Activated CD4-positive, alpha-beta memory T cell treated with anti-CD3 and anti-CD28 coated beads, Interleukin-2, amount 10 ng/mL, durations not matched to agents 7 days and 5 days (primary cell): Measurements from ENCODE around the gene ATAD5. TPM values are rescaled to one million over a fixed set of nuclear protein-coding genes. Genes with fewer than 3 reads are reported as not detected.
"Not testable (repeated sequence)": the region's sequence is repeated elsewhere in the genome, so short reads cannot be mapped to it uniquely, and the experiment has no call there.

Source experiments
- CTCF ChIA-PET: fragments of 350-600 bp; sonication (Branson Sonifier 250); formaldehyde crosslinking; loops from one replicate; lab custom pipeline; 2021; ENCODE audit warnings: antibody characterized with exemption, inconsistent platforms; lab: Charles Lee
- POLR2A ChIA-PET: fragments of 350-600 bp; sonication (Branson Sonifier 250); formaldehyde crosslinking; loops from one replicate; lab custom pipeline; 2021; ENCODE audit warnings: antibody characterized with exemption; lab: Charles Lee
- DNase-seq: peaks from one replicate; pipeline ENCODE4 v3.0.0-alpha.2; 2020
- H3K27ac Mint-ChIP-seq: one replicate; pipeline ENCODE4 v1.8.0; 2021; ENCODE audit warnings: mild to moderate bottlenecking, mixed read lengths
- H3K27me3 Mint-ChIP-seq: one replicate; pipeline ENCODE4 v1.8.0; 2021; ENCODE audit warnings: mixed read lengths
- H3K36me3 Mint-ChIP-seq: one replicate; pipeline ENCODE4 v1.8.0; 2021; ENCODE audit warnings: low read depth, mixed read lengths
- H3K4me1 Mint-ChIP-seq: one replicate; pipeline ENCODE4 v1.8.0; 2021; ENCODE audit warnings: mixed read lengths
- H3K4me3 Mint-ChIP-seq: one replicate; pipeline ENCODE4 v1.8.0; 2021; ENCODE audit warnings: mild to moderate bottlenecking, mixed read lengths
- H3K9me3 Mint-ChIP-seq: one replicate; pipeline ENCODE4 v1.8.0; 2021; ENCODE audit warnings: mixed read lengths
- total RNA-seq, 2 experiments: library from RNA; stranded (reverse); gene quantifications; one replicate each; pipeline ENCODE4 v1.2.3, GENCODE V29; 2021

ATAD5 gene
- total RNA-seq, 2 experiments from 2014 or later = 24.0 to 26.7 TPM

DNA sequence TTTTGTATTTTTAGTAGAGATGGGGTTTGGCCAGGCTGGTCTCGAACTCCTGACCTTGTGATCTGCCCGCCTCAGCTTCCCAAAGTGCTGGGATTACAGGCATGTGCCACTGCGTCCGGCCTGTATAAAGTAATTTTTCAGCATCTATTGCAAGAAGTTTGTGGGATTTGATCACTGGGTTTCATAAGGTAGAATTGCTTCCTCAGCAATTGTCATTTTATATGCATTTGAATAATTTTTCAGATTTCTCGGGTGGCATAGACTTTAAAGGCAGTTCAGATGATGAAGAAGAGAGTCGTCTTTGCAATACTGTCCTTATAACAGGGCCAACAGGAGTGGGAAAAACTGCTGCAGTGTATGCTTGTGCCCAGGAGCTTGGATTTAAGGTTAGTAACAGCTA is 37.2 kb downstream of the ATAD5 start:
- Mint-ChIP-seq H3K36me3 (peaks cover 44% of the 10 kb centered on the region), H3K9me3 (no peaks in the 10 kb centered on the region), H3K27ac (no peak overlapping the region), H3K4me1 (no peaks in the 10 kb centered on the region), H3K27me3 (no peaks in the 10 kb centered on the region), H3K4me3 (no peak overlapping the region)
- POLR2A ChIA-PET = no interaction called here
- no peak for DNase-seq
- CTCF ChIA-PET = interaction anchor here (0.7 kb wide), 1 partner anchor 1673 kb away, joined by 4 read pairs; no protein-coding TSS in a partner anchor

DNA sequence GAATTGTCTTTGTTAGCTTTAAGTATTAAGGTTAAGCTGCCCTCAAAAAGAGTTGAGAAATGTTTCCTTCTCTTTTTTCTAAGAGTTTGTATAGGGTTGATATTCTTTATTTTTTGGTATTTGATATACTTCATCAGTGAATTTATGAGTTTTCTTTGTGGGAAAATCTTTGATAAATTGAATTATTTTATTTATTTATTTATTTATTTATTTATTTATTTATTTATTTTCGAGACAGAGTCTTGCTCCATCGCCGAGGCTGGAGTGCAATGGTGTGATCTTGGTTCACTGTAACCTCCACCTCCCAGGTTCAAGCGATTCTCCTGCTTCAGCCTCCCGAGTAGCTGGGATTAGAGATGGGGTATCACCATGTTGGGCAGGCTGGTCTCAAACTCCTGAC is 54.4 kb downstream of the ATAD5 start:
- no peak for DNase-seq
- POLR2A ChIA-PET = no interaction called here
- Mint-ChIP-seq H3K4me1 (no peaks in the 10 kb centered on the region), H3K27ac (no peak overlapping the region), H3K4me3 (no peak overlapping the region), H3K9me3 (no peaks in the 10 kb centered on the region), H3K27me3 (no peaks in the 10 kb centered on the region), H3K36me3 (peaks cover 17% of the 10 kb centered on the region)
- CTCF ChIA-PET = no interaction called here

DNA sequence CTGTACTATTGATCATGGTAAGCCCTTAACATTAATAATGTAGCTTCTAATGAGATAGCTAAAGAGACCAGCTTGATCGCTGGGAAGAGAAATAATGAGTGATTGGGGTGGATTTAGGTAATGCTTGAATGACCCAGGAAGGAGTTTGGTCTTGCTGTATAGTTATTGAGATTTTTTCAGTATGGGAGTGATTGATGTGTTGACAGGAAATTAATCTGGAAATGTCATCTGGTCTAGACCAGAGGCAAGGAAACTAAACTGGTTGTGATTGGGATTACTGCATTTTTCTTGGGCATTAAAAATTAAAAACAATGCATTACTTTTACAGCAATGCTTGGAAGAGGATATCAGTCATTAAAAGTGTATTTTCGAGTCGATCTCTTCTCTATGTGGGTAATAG is 62.5 kb downstream of the ATAD5 start:
- Mint-ChIP-seq H3K36me3 (peaks cover 25% of the 10 kb centered on the region), H3K27ac (no peak overlapping the region), H3K4me1 (no peaks in the 10 kb centered on the region), H3K9me3 (no peaks in the 10 kb centered on the region), H3K4me3 (no peak overlapping the region), H3K27me3 (no peaks in the 10 kb centered on the region)
- ChIA-PET CTCF (interaction anchor here (0.6 to 1.7 kb wide), 3 partner anchors 12 to 322 kb away, joined by 3 to 5 read pairs (median 3); no protein-coding TSS in a partner anchor), POLR2A (interaction anchor here (0.7 to 2.3 kb wide), 3 partner anchors 10 to 63 kb away, joined by 3 to 12 read pairs (median 3); partner anchors contain the start of gene ATAD5)
- DNase-seq = no peak

DNA sequence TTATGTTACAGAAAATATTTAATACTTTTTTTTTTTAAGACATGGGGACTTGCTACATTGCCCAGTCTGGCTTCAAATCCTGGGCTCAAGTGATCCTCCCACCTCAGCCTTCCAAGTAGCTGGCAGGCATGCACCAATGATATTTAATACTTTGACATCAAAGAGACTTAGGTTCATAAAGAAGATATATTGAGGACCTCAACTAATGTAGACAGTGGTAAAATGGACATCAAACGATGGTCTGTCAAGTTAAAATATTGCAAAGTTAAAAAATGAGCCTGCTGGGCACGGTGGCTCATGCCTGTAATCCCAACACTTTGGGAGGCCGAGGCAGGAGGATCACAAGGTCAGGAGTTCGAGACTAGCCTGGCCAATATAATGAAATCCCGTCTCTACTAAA is 65.5 kb downstream of the ATAD5 start:
- H3K27me3 Mint-ChIP-seq = no peaks in the 10 kb centered on the region
- POLR2A ChIA-PET = interaction anchor here (0.9 kb wide), 1 partner anchor 59 kb away, joined by 3 read pairs; no protein-coding TSS in a partner anchor
- no peak overlapping the region for H3K27ac Mint-ChIP-seq
- no peak overlapping the region for H3K4me3 Mint-ChIP-seq
- CTCF ChIA-PET = no interaction called here
- H3K36me3 Mint-ChIP-seq = peaks cover 35% of the 10 kb centered on the region
- H3K4me1 Mint-ChIP-seq = peaks cover 10% of the 10 kb centered on the region
- H3K9me3 Mint-ChIP-seq = no peaks in the 10 kb centered on the region
- no peak for DNase-seq

DNA sequence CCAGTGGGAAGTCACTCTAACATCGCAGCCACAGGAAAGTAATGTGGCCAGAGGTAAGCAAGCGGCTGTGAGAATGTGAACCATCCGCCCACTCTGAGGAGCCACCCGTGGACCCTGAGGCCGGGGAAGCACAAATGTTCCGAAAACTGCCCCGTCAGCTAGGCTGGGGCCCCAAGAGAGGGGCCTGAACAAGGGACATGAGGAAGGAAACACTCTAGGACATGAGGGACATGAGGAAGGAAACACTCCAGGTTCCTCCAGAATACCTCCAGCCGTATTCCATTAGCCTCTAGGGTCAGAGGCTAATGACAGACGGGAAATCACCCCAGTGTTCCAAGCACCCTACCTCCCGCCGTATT is 74.0 kb downstream of the ATAD5 start:
- DNase-seq = peak; percentile 33
- no peaks in the 10 kb centered on the region for H3K27me3 Mint-ChIP-seq
- CTCF ChIA-PET = interaction anchor here (0.7 kb wide), 1 partner anchor 80 kb away, joined by 3 read pairs; no protein-coding TSS in a partner anchor
- H3K4me3 Mint-ChIP-seq = peak overlapping the region; percentile 94
- H3K27ac Mint-ChIP-seq = peak overlapping the region; percentile 77
- peaks cover 26% of the 10 kb centered on the region for H3K36me3 Mint-ChIP-seq
- POLR2A ChIA-PET = interaction anchor here (1.4 to 2.5 kb wide), 3 partner anchors 10 to 159 kb away, joined by 4 to 12 read pairs (median 4); partner anchors contain the start of gene RNF135
- no peaks in the 10 kb centered on the region for H3K9me3 Mint-ChIP-seq
- peaks cover 51% of the 10 kb centered on the region for H3K4me1 Mint-ChIP-seq

DNA sequence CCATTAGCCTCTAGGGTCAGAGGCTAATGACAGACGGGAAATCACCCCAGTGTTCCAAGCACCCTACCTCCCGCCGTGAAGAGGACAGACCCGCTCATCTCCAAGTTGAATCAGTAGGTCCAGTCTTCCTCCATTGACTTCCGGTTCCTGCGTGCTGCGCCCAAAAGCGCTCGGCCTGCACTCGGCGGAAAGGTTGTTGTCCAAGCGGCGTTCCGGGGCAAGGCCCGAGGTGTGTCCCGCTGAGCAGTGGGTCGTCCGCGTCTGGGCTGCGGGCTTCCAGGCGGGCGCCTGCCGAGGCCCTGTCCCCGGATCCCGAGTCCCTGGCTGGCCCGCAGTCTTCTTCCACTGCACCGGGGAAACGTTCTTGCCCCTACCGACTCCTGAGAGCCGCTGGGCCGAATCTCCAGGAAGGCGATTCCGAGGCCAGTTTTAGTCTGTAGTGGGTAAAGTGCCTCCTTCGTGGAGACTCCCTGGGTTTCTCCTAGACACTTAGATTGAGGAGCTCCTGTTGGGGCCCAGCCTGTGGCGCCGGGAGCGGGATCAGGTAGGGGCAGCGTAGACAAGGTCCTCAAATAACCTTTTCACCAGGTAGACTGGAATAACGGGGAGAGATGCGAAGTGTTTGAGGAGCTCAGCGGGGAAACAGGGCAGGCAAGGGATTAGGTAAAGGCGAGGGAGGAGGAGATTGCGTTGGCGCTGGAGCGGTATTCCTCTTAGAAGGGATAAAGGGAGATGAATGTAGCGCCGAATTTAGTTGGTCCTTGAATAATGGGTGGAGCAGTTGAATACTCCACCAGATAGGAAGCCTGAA is 74.5 kb downstream of the ATAD5 start, which contains the start of gene TEFM:
Gene TEFM (minus strand): TSS at position 138 of the 811 bp plus-strand sequence. CDS start 40 bp downstream, at position 98.
- CTCF ChIA-PET = interaction anchor here (1.0 kb wide), 1 partner anchor 430 kb away, joined by 3 read pairs; the partner anchor contains the start of gene GOSR1
- Mint-ChIP-seq H3K27me3 (no peaks in the 10 kb centered on the region), H3K36me3 (peaks cover 26% of the 10 kb centered on the region), H3K4me1 (peaks cover 50% of the 10 kb centered on the region), H3K9me3 (no peaks in the 10 kb centered on the region), H3K4me3 (peak within 1 kb of the TSS; percentile 94), H3K27ac (peak within 1 kb of the TSS; percentile 77)
- DNase-seq = peak; percentile 92
- POLR2A ChIA-PET = interaction anchor here (0.6 to 2.5 kb wide), 12 partner anchors 9 to 310 kb away, joined by 3 to 12 read pairs (median 4); partner anchors contain the start of genes CRLF3 and RNF135

DNA sequence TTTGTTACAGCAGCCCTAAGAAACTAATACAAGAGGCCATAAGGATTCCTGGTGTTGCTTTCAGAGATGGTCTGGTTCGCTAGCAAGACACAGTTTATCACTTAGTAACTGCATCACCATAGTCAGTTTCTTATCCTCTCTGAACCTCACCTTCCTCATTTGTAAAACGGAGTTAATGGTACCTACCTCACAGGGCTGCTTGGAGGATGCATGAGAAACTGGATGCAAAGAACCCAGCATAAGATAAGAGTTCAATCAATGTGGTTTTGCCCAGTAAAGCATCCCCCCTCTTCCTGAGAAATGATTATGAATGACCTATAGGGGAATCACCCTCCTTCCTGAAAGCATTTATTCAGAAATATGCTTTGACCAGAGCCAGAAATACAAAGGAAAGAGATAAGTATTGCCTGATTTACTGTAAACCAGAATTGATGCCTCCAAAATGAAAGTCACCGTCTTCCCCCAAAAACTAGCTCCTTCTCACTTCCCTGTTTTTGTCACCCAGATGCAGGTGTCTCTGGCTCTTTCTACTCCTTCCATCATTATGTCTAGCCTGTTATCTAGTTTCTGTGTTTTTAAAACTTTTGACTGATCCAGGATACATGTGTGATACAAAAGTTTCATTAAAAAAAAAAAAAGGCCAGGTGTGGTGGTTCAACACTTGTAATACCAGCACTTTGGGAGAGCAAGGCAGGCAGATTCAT is 77.1 kb downstream of the ATAD5 start:
- peaks cover 7% of the 10 kb centered on the region for H3K36me3 Mint-ChIP-seq
- POLR2A ChIA-PET = no interaction called here
- H3K9me3 Mint-ChIP-seq = no peaks in the 10 kb centered on the region
- no peak overlapping the region for H3K4me3 Mint-ChIP-seq
- peaks cover 34% of the 10 kb centered on the region for H3K4me1 Mint-ChIP-seq
- no peak overlapping the region for H3K27ac Mint-ChIP-seq
- CTCF ChIA-PET = no interaction called here
- DNase-seq = no peak
- no peaks in the 10 kb centered on the region for H3K27me3 Mint-ChIP-seq

DNA sequence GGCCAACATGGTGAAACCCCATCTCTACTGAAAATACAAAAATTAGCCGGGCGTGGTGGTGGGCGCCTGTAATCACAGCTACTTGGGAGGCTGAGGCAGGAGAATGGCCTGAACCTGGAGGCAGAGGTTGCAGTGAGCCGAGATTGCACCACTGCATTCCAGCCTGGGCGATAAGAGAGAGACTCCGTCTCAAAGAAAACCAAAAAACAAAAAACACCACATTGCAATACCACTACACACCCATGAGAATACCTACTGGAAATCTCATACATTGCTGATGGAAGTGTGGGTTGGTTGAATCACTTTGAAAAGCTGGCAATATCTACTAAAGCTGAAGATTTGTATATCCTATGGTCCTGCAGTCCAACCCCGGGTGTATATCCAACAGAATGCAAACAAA is 78.4 kb downstream of the ATAD5 start:
- H3K27ac Mint-ChIP-seq, H3K9me3 Mint-ChIP-seq, CTCF ChIA-PET, H3K27me3 Mint-ChIP-seq, POLR2A ChIA-PET, DNase-seq, H3K4me3 Mint-ChIP-seq, H3K36me3 Mint-ChIP-seq: not testable (repeated sequence)
- H3K4me1 Mint-ChIP-seq = peaks cover 27% of the 10 kb centered on the region

DNA sequence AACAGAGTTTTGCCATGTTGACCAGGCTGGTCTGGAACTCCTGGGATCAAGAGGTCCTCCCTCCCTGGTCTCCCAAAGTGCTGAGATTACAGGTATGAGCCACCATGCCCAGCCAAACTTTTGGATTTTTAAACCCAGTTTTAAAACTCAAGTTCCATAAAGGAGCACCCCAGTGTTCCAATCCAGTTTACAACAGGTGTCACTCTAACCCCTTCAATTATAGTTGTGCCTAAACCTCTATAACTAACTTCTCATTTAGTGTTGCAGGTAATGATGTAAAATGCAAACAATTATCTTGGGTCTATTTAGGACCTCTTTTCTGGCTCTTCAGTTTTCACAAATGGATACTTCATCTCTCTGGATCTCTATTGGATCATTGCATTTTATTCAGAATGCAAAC is 82.2 kb downstream of the ATAD5 start:
- Mint-ChIP-seq H3K9me3 (no peaks in the 10 kb centered on the region), H3K27me3 (peaks cover 3% of the 10 kb centered on the region), H3K27ac (no peak overlapping the region), H3K36me3 (no peaks in the 10 kb centered on the region), H3K4me3 (no peak overlapping the region), H3K4me1 (peaks cover 2% of the 10 kb centered on the region)
- DNase-seq = no peak
- ChIA-PET POLR2A (no interaction called here), CTCF (no interaction called here)

DNA sequence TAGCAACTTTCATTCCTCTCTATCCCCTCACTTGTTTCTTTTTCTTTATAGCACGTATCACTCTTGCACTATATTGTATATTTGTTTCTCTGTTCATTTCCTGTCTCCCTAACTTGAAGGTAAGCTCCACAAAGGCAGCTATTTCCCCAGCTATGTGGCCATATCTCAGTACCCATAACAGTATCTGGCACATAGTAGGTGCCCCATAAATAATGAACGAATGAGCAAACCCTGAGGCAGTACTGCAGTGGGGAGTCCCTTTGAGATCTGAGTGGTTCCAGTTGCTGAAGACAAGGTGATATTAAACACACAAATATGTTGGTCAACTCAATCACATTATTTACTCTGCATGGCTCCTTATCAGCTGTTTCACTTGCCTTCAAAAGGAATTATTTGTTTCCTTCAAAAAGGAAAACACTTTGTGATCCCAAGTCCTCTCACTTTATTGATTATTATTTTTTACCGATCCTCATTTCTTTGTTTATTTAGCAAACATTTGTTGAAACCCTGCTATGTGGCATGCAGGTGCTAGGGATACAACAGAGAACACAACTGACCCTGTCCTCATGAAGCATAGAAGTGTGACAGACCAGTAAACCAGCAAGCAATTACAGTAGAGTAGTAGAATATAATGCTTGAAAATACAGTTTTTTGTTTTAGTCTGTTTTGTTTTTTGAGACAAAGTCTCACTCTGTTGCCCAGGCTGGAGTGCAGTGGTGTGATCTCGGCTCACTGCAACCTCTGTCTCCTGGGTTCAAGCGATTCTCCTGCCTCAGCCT is 84.3 kb downstream of the ATAD5 start:
- H3K27ac Mint-ChIP-seq = no peak overlapping the region
- DNase-seq = no peak
- H3K36me3 Mint-ChIP-seq = no peaks in the 10 kb centered on the region
- H3K4me1 Mint-ChIP-seq = peaks cover 2% of the 10 kb centered on the region
- no peaks in the 10 kb centered on the region for H3K9me3 Mint-ChIP-seq
- CTCF ChIA-PET = interaction anchor here (0.7 to 1.2 kb wide), 3 partner anchors 9 to 300 kb away, joined by 3 to 4 read pairs (median 3); no protein-coding TSS in a partner anchor
- no peak overlapping the region for H3K4me3 Mint-ChIP-seq
- peaks cover 17% of the 10 kb centered on the region for H3K27me3 Mint-ChIP-seq
- POLR2A ChIA-PET = interaction anchor here (1.2 kb wide), 1 partner anchor 10 kb away, joined by 4 read pairs; the partner anchor contains the start of gene TEFM

DNA sequence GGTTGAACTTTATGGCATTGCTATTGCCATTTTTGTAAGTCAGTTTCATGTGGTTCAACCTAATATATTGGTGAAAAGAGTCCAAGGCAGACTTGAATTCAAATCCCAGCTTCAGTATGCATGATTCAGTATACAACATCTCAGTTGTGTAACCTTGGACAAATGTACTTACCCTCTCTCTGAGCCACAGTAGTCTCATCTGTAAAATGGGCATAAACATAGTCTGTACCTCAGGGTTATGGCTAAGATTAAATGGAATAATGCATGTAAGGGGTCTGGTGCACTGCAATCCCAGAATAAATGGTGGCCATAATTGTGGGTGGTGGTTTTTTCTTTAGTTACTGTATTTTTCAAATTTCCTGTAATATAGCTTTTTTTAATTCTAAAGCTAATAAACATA is 85.3 kb downstream of the ATAD5 start:
- Mint-ChIP-seq H3K4me3 (no peak overlapping the region), H3K27ac (no peak overlapping the region), H3K9me3 (no peaks in the 10 kb centered on the region), H3K36me3 (no peaks in the 10 kb centered on the region), H3K4me1 (peaks cover 5% of the 10 kb centered on the region), H3K27me3 (peaks cover 24% of the 10 kb centered on the region)
- DNase-seq = no peak
- CTCF ChIA-PET = no interaction called here
- POLR2A ChIA-PET = no interaction called here

DNA sequence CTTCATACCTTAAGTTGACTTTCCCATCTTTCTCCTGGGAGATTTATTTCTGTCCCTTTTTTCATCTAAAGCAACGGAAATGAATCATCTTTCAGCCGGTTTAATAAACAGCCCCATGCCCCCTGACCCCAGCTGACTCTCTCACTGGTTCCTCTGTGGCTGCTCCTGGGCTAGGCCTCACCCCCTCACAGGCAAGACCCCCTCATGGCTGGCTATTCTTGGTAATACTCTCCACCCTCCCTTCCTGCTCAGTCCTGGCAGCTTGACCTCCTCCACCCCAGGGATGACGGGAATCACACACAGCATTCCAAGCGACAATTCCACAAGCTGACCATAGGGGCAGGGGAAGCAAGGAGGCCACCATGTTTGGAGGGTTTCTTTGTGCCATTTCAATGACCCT is 88.5 kb downstream of the ATAD5 start:
- Mint-ChIP-seq H3K4me1 (peaks cover 12% of the 10 kb centered on the region), H3K27me3 (peaks cover 44% of the 10 kb centered on the region), H3K36me3 (no peaks in the 10 kb centered on the region), H3K4me3 (no peak overlapping the region), H3K27ac (no peak overlapping the region), H3K9me3 (no peaks in the 10 kb centered on the region)
- POLR2A ChIA-PET = no interaction called here
- DNase-seq = no peak
- CTCF ChIA-PET = no interaction called here
